Measurements from ENCODE around the gene DPAGT1.
"Not testable (repeated sequence)": the region's sequence is repeated elsewhere in the genome, so short reads cannot be mapped to it uniquely, and the experiment has no call there.

GRCh38 chr11:119059128-119059527 is 42.5 kb downstream of the DPAGT1 start:
- TF ChIP-seq SUZ12 (IDR thresholded peaks at IDR 0.05; ENCODE audit: extremely low read depth, insufficient read depth, insufficient read length); ZNF274 (IDR thresholded peaks at IDR 0.05; ENCODE audit: low read depth, low read length); YY1 (IDR thresholded peaks at IDR 0.05; ENCODE audit: insufficient read depth, insufficient read length): not testable (repeated sequence)

All from NT2/D1 (cell line).